MM.1S (cell line): ENCODE measurements around the gene DYNLT2.
"Not testable (repeated sequence)": the region's sequence is repeated elsewhere in the genome, so short reads cannot be mapped to it uniquely, and the experiment has no call there.

Experiments used
- DNase-seq: peaks from one replicate; pipeline ENCODE4 v3.0.0-alpha.2; 2015
- H2AFZ ChIP-seq: fragments of 300-600 bp; sonication (generic); 2 replicates; pipeline ENCODE4 v1.6.0; 2016; ENCODE audit warnings: antibody characterized with exemption, low read length
- H3F3A ChIP-seq: fragments of 300-600 bp; sonication (generic); 2 replicates; pipeline ENCODE4 v1.6.1; 2016; ENCODE audit warnings: mild to moderate bottlenecking, antibody characterized with exemption, low read length, moderate library complexity, mixed read lengths; ENCODE audit not compliant: insufficient read depth
- H3K27ac ChIP-seq: fragments of 300-600 bp; sonication (generic); 2 replicates; pipeline ENCODE4 v1.5.1; 2016; ENCODE audit warnings: mild to moderate bottlenecking, low read length
- H3K27me3 ChIP-seq: fragments of 300-600 bp; sonication (generic); replicated peaks from 2 replicates; pipeline ENCODE4 v1.6.0; 2016; ENCODE audit warnings: low read length; ENCODE audit not compliant: insufficient read depth
- H3K36me3 ChIP-seq: fragments of 300-600 bp; sonication (generic); replicated peaks from 2 replicates; pipeline ENCODE4 v1.6.1; 2016; ENCODE audit warnings: mild to moderate bottlenecking, low read length, mixed read lengths; ENCODE audit not compliant: insufficient read depth
- H3K4me1 ChIP-seq: fragments of 300-600 bp; sonication (generic); 2 replicates; pipeline ENCODE4 v1.6.1; 2016; ENCODE audit warnings: low read length, mixed read lengths
- H3K4me2 ChIP-seq: fragments of 300-600 bp; sonication (generic); 2 replicates; pipeline ENCODE4 v1.6.0; 2016; ENCODE audit warnings: low read depth, low read length
- H3K4me3 ChIP-seq: fragments of 300-600 bp; sonication (generic); 2 replicates; pipeline ENCODE4 v1.5.1; 2016; ENCODE audit warnings: low read length, mixed read lengths
- H3K79me2 ChIP-seq: fragments of 300-600 bp; sonication (generic); 2 replicates; pipeline ENCODE4 v1.6.1; 2016; ENCODE audit warnings: mixed run types, low read length, mixed read lengths
- H3K9ac ChIP-seq: fragments of 300-600 bp; sonication (generic); 2 replicates; pipeline ENCODE4 v1.6.1; 2016; ENCODE audit warnings: low read length, mixed read lengths
- H3K9me2 ChIP-seq: fragments of 300-600 bp; sonication (generic); replicated peaks from 2 replicates; pipeline ENCODE4 v1.6.1; 2016; ENCODE audit warnings: mild to moderate bottlenecking, low read length, mixed read lengths; ENCODE audit not compliant: insufficient read depth
- H3K9me3 ChIP-seq: fragments of 300-600 bp; sonication (generic); replicated peaks from 2 replicates; pipeline ENCODE4 v1.6.1; 2016; ENCODE audit warnings: mild to moderate bottlenecking, low read length, mixed read lengths; ENCODE audit not compliant: insufficient read depth
- H4K20me1 ChIP-seq: fragments of 300-600 bp; sonication (generic); 2 replicates; pipeline ENCODE4 v1.6.1; 2016; ENCODE audit warnings: mild to moderate bottlenecking, low read length, moderate library complexity, mixed read lengths; ENCODE audit not compliant: insufficient read depth
- EZH2 ChIP-seq: fragments of 300-600 bp; sonication (generic); optimal IDR thresholded peaks from 2 replicates; pipeline ENCODE3; 2017; ENCODE audit warnings: low read depth, mild to moderate bottlenecking, antibody characterized with exemption, low read length, mixed read lengths
- EZH2phosphoT487 ChIP-seq: fragments of 300-600 bp; sonication (generic); IDR thresholded peaks from 2 replicates; pipeline ENCODE4 v1.6.1; 2018; ENCODE audit warnings: antibody characterized with exemption, low read length
- TF ChIP-seq, protein P1 (sequence below): fragments of 300-600 bp; sonication (generic); IDR thresholded peaks from 2 replicates; pipeline ENCODE4 v1.5.1; 2016; ENCODE audit warnings: antibody characterized with exemption, low read length, mixed read lengths

DYNLT2 gene

GRCh38 chr6:169701311-169701953 is 49.9 kb downstream of the DYNLT2 start:
- H4K20me1 ChIP-seq = no peaks in the 10 kb centered on the region
- DNase-seq = no peak

DNA sequence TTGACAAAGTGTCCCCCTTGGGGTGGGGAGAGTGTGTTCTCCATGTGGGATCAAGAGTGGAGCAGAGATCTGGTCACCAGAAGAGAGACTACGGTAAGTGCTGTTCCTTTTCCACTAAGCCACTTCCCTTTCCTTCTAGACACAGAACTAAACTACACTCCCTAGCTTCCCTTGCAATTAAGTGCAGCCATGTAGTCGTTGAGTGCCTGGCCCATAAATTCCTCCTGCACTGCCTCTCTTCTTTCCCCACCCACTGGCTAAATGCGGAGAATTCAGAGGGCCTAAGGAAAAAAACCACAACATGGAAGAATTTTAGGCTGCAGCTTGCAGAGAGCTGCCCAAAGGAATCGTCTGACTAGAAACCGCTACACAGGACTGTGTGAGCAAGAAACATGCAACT is 51.1 kb downstream of the DYNLT2 start:
- Histone ChIP-seq H2AFZ (no peak overlapping the region), H3F3A (no peaks in the 10 kb centered on the region), H3K79me2 (peaks cover 22% of the 10 kb centered on the region), H3K36me3 (no peaks in the 10 kb centered on the region), H3K9me2 (no peaks in the 10 kb centered on the region), H3K4me1 (0 out of 2 replicates have a peak, but pooled peaks cover 3% of the 10 kb centered on the region), H3K4me3 (no peak overlapping the region), H4K20me1 (no peaks in the 10 kb centered on the region), H3K9ac (no peak overlapping the region), H3K9me3 (no peaks in the 10 kb centered on the region), H3K27me3 (no peaks in the 10 kb centered on the region), H3K27ac (no peak overlapping the region), H3K4me2 (peak overlapping the region; percentile 68; the same call in 1 of the 2 replicates)
- TF ChIP-seq EZH2 (no peak), EZH2phosphoT487 (no peak)
- TF ChIP-seq, protein P1, sequence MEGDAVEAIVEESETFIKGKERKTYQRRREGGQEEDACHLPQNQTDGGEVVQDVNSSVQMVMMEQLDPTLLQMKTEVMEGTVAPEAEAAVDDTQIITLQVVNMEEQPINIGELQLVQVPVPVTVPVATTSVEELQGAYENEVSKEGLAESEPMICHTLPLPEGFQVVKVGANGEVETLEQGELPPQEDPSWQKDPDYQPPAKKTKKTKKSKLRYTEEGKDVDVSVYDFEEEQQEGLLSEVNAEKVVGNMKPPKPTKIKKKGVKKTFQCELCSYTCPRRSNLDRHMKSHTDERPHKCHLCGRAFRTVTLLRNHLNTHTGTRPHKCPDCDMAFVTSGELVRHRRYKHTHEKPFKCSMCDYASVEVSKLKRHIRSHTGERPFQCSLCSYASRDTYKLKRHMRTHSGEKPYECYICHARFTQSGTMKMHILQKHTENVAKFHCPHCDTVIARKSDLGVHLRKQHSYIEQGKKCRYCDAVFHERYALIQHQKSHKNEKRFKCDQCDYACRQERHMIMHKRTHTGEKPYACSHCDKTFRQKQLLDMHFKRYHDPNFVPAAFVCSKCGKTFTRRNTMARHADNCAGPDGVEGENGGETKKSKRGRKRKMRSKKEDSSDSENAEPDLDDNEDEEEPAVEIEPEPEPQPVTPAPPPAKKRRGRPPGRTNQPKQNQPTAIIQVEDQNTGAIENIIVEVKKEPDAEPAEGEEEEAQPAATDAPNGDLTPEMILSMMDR = no peak
- no peak for DNase-seq

More at GRCh38 chr6:169701311-169701953, 49.9 kb downstream of the DYNLT2 start:
- no peaks in the 10 kb centered on the region for H3K9me3 ChIP-seq
- no peaks in the 10 kb centered on the region for H3F3A ChIP-seq
- peak overlapping the region; percentile 68; the same call in 1 of the 2 replicates for H3K4me2 ChIP-seq
- peak overlapping the region; percentile 86 for H2AFZ ChIP-seq
- TF ChIP-seq EZH2phosphoT487 (no peak), EZH2 (no peak)
- TF ChIP-seq, protein P1 = no peak
- no peaks in the 10 kb centered on the region for H3K9me2 ChIP-seq
- peaks cover 22% of the 10 kb centered on the region for H3K79me2 ChIP-seq
- H3K27me3 ChIP-seq = no peaks in the 10 kb centered on the region
- H3K4me1 ChIP-seq = 0 out of 2 replicates have a peak, but pooled peaks cover 3% of the 10 kb centered on the region
- H3K27ac ChIP-seq = peak overlapping the region; percentile 72; the same call in 1 of the 2 replicates
- H3K36me3 ChIP-seq = no peaks in the 10 kb centered on the region
- peak overlapping the region; percentile 79 for H3K9ac ChIP-seq
- peak overlapping the region; percentile 82 for H3K4me3 ChIP-seq

- not testable (repeated sequence) for H3K9ac ChIP-seq, H3K4me1 ChIP-seq, H2AFZ ChIP-seq, H3K27me3 ChIP-seq, H3F3A ChIP-seq, H3K9me2 ChIP-seq, H4K20me1 ChIP-seq, DNase-seq, H3K4me3 ChIP-seq, H3K79me2 ChIP-seq, H3K9me3 ChIP-seq, H3K27ac ChIP-seq, H3K36me3 ChIP-seq, H3K4me2 ChIP-seq
These were observed 54.3 kb downstream of the DYNLT2 start for GRCh38 chr6:169697115-169697514.

GRCh38 chr6:169695131-169695530 is 56.2 kb downstream of the DYNLT2 start:
- TF ChIP-seq EZH2phosphoT487 (no peak), EZH2 (no peak)
- TF ChIP-seq, protein P1 = no peak
- no peaks in the 10 kb centered on the region for H3K9me3 ChIP-seq

More at GRCh38 chr6:169695131-169695530, 56.2 kb downstream of the DYNLT2 start:
- H3K27me3 ChIP-seq = no peaks in the 10 kb centered on the region
- H3F3A ChIP-seq = no peaks in the 10 kb centered on the region
- no peaks in the 10 kb centered on the region for H3K36me3 ChIP-seq
- DNase-seq = no peak
- H3K9me2 ChIP-seq = no peaks in the 10 kb centered on the region
- H3K4me3 ChIP-seq = no peak overlapping the region
- H2AFZ ChIP-seq = no peak overlapping the region
- no peak overlapping the region for H3K4me2 ChIP-seq
- H3K9ac ChIP-seq = no peak overlapping the region
- H3K27ac ChIP-seq = no peak overlapping the region
- no peaks in the 10 kb centered on the region for H3K79me2 ChIP-seq
- H3K4me1 ChIP-seq = no peaks in the 10 kb centered on the region
- no peaks in the 10 kb centered on the region for H4K20me1 ChIP-seq
